Ishikawa (cell line): ENCODE data around the gene ZNF397.

Source experiments
- CEBPB ChIP-seq: IDR thresholded peaks from 2 replicates; pipeline ENCODE4 v1.6.1; 2012
- CREB1 ChIP-seq: IDR thresholded peaks from 2 replicates; pipeline ENCODE4 v1.6.1; 2012; ENCODE audit warnings: low read depth
- EGR1 ChIP-seq: IDR thresholded peaks from 2 replicates; pipeline ENCODE4 v1.6.1; 2012
- EP300 ChIP-seq: IDR thresholded peaks from 2 replicates; pipeline ENCODE4 v1.6.1; 2012; ENCODE audit warnings: borderline replicate concordance
- FOXM1 ChIP-seq: IDR thresholded peaks from 2 replicates; pipeline ENCODE4 v1.6.1; 2012; ENCODE audit warnings: low read depth, borderline replicate concordance
- NFIC ChIP-seq: IDR thresholded peaks from 2 replicates; pipeline ENCODE4 v1.6.1; 2012
- RAD21 ChIP-seq: IDR thresholded peaks from 2 replicates; pipeline ENCODE4 v1.6.1; 2012; ENCODE audit warnings: low read depth
- TAF1 ChIP-seq: IDR thresholded peaks from 2 replicates; pipeline ENCODE4 v1.6.1; 2012; ENCODE audit warnings: low read depth, mild to moderate bottlenecking
- TCF12 ChIP-seq: IDR thresholded peaks from 2 replicates; pipeline ENCODE4 v1.6.1; 2012; ENCODE audit warnings: low read depth
- TEAD4 ChIP-seq: IDR thresholded peaks from 2 replicates; pipeline ENCODE4 v1.6.1; 2012
- YY1 ChIP-seq: IDR thresholded peaks from 2 replicates; pipeline ENCODE4 v1.6.1; 2012; ENCODE audit warnings: low read depth
- ZBTB7A ChIP-seq: IDR thresholded peaks from 2 replicates; pipeline ENCODE4 v1.6.1; 2012; ENCODE audit warnings: low read depth
- TF ChIP-seq, protein P1 (sequence below): IDR thresholded peaks from 2 replicates; pipeline ENCODE4 v1.6.1; 2012; ENCODE audit warnings: low read depth, mild to moderate bottlenecking
- TF ChIP-seq, protein P2 (sequence below): IDR thresholded peaks from 2 replicates; pipeline ENCODE4 v1.6.1; 2012
- TF ChIP-seq, protein P3 (sequence below): IDR thresholded peaks from 2 replicates; pipeline ENCODE4 v1.6.1; 2012

ZNF397 gene

DNA sequence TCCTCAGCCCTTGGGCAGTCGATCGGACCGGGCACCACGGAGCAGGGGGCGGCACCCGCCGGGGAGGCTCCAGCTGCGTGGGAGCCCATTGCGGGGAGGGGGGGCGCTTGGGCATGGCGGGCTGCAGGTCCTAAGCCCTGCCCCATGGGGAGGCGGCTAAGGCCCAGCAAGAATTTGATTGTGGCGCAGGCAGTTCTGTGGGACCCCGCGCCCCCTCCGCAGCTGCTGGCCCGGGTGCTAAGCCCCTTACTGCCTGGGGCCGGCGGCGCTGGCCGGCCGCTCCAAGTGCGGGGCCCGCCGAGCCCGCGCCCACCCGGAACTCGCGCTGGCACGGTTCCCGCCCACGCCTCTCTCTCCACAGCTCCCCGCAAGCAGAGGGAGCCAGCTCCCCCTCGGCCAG is 30.8 kb downstream of the ZNF397 start:
- TF ChIP-seq RAD21 (no peak), YY1 (no peak), TAF1 (no peak), ZBTB7A (no peak), TCF12 (no peak), EP300 (no peak)
- TF ChIP-seq, protein P1, sequence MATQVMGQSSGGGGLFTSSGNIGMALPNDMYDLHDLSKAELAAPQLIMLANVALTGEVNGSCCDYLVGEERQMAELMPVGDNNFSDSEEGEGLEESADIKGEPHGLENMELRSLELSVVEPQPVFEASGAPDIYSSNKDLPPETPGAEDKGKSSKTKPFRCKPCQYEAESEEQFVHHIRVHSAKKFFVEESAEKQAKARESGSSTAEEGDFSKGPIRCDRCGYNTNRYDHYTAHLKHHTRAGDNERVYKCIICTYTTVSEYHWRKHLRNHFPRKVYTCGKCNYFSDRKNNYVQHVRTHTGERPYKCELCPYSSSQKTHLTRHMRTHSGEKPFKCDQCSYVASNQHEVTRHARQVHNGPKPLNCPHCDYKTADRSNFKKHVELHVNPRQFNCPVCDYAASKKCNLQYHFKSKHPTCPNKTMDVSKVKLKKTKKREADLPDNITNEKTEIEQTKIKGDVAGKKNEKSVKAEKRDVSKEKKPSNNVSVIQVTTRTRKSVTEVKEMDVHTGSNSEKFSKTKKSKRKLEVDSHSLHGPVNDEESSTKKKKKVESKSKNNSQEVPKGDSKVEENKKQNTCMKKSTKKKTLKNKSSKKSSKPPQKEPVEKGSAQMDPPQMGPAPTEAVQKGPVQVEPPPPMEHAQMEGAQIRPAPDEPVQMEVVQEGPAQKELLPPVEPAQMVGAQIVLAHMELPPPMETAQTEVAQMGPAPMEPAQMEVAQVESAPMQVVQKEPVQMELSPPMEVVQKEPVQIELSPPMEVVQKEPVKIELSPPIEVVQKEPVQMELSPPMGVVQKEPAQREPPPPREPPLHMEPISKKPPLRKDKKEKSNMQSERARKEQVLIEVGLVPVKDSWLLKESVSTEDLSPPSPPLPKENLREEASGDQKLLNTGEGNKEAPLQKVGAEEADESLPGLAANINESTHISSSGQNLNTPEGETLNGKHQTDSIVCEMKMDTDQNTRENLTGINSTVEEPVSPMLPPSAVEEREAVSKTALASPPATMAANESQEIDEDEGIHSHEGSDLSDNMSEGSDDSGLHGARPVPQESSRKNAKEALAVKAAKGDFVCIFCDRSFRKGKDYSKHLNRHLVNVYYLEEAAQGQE = no peak
- TF ChIP-seq, protein P2, sequence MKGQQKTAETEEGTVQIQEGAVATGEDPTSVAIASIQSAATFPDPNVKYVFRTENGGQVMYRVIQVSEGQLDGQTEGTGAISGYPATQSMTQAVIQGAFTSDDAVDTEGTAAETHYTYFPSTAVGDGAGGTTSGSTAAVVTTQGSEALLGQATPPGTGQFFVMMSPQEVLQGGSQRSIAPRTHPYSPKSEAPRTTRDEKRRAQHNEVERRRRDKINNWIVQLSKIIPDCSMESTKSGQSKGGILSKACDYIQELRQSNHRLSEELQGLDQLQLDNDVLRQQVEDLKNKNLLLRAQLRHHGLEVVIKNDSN = no peak

DNA sequence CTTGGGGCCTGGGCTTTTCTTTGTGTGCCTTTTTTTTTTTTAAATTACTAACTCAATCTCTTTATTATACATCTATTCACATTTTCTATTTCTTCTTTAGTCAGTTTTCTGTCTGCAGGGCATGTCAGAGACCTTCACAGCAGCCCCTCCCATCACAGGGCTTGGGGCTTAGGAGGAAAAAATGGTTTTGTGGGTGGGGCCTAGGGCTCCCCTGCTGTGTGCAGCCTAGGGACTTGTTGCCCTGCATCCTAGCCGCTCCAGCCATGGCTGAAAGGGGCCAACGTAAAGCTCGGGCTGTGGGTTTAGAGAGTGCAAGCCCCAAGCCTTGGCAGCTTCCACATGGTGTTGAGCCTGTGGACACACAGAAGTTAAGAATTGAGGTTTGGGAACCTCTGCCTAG is 35.4 kb downstream of the ZNF397 start:
- TF ChIP-seq CREB1 (no peak), YY1 (no peak)
- TF ChIP-seq, protein P1 = no peak

DNA sequence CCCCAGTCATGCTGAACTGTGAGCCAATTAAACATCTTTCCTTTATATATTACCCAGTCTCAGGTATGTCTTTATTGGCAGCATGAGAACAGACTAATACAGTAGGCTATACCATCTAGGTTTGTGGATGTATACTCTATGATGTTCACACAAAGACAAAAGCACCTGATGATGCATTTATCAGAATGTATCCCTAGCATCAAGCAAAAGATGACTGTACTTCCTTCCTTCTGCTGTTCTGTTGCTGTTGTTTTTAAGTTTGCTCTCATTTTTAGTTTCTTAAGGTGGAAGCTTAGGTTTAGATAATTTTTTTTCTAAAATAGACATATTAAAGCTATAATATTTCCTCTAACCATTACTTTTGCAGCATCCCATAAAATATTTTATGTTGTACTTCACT is 36.8 kb downstream of the ZNF397 start:
- no peak for TF ChIP-seq CEBPB
- TF ChIP-seq YY1 = no peak
- TF ChIP-seq TAF1 = no peak
- TF ChIP-seq ZBTB7A = no peak
- no peak for TF ChIP-seq CREB1
- no peak for TF ChIP-seq TEAD4
- TF ChIP-seq, protein P3, sequence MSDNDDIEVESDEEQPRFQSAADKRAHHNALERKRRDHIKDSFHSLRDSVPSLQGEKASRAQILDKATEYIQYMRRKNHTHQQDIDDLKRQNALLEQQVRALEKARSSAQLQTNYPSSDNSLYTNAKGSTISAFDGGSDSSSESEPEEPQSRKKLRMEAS = no peak
- TF ChIP-seq, protein P1 = no peak
- TF ChIP-seq, protein P2 = no peak
- TF ChIP-seq EP300 = no peak
- no peak for TF ChIP-seq NFIC
- no peak for TF ChIP-seq FOXM1
- TF ChIP-seq TCF12 = no peak
- TF ChIP-seq EGR1 = no peak
- no peak for TF ChIP-seq RAD21

DNA sequence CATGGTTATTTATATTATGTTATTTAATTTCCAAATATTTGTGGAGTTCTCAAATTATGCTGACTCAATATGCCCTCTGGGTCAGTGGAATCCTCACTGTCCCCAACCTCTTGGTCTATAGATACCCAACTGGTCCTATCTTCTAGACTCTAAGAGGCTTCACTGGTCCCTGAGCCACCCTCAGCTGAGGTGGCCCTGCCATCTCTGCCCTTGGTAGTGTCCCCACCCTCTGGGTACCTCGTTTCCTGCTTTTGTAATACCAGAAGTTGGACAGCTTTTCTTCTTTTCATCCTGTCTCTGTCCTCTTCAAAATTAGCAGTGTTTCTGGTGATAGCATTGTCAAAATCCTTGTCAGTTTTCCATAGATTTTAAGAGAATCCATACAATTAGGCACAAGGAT is 37.3 kb downstream of the ZNF397 start:
- TF ChIP-seq, protein P3 = no peak
- TF ChIP-seq CREB1 = no peak
- TF ChIP-seq EP300 = no peak
- TF ChIP-seq, protein P1 = no peak
- TF ChIP-seq TEAD4 = no peak
- TF ChIP-seq, protein P2 = no peak
- TF ChIP-seq NFIC = no peak
- TF ChIP-seq EGR1 = no peak
- TF ChIP-seq ZBTB7A = no peak
